GM21367 (cell line): ENCODE measurements around the gene APLP1.
"Not testable (repeated sequence)": the region's sequence is repeated elsewhere in the genome, so short reads cannot be mapped to it uniquely, and the experiment has no call there.

ENCODE experiments used
- ATAC-seq: cut with Tn5 transposase; IDR thresholded peaks from one replicate; pipeline ENCODE4 v1.9.1; 2021; ENCODE audit not compliant: unreplicated experiment

Gene APLP1

DNA sequence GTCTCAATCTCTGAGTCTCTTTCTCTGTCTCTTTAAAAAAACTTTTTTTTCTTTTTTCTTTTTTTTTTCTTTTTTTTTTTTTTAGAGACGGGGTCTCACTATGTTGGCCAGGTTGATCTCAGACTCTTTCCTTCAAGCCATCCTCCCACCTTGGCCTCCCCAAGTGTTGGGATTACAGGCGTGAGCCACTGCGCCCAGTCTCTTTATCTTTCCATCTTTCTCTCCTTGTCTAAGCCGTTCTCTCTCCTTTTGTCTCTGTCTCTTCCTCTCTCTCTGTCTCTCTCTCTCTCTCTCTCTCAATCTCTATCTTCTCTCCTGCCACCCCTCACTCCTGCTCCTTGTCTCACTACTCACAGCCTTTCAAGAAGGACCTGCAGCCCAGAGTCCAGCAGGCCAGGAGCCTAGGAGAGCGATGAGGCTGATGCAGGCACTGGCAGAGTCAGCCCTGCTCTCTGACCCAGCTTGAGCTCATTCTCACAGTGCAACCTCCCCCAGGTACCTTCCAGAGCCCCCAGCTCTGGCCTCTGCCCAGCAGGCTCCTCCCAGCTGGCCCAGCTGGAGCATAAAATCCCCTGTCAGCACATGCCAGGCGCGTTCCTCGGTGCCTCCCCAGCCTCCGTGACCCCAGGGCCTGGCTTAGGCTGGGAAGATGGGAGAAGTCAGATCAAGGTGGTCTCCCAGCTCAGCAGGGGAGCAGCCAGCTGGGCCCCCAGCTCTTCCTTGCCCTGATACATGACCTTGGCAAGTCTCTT lies 16.2 kb upstream of the APLP1 start, which contains the start of gene NPHS1:
NPHS1 (minus strand) TSS at position 476 of the 752 bp plus-strand sequence. CDS start 667 bp downstream, outside the sequence.
- no peak for ATAC-seq

DNA sequence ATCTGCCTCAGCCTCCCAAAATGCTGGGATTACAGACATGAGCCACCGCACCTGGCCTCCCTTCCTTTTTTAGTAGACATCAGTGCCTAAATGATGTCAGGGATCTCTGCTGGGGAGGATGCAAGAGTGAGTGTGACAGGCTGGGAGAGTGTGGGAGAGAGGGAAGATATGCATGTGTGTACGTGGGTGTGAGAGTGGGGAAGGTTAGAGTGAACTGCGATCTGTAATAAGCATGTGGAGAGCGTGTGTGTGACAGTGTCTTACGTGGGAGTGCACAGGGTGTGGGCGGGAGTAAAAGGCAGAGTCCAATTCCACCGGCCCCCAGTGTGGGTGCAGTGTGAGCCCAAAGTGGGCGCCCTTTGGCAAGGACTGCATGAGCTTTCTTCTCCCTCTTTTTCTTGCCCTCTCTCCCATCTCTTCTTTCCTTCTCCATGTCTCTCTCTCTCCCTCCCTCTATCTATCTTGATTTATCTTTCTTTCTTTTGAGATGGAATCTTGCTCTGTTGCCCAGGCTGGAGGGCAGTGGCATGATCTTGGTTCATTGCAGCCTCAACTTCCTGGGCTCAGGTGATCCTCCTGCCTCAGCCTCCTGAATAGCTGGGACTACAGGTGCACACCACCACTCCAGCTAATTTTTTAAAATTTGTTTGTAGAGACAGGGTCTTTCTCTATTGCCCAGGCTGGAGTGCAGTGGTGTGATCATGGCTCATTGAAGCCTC lies 15.2 kb upstream of the APLP1 start:
- ATAC-seq, result no peak

DNA sequence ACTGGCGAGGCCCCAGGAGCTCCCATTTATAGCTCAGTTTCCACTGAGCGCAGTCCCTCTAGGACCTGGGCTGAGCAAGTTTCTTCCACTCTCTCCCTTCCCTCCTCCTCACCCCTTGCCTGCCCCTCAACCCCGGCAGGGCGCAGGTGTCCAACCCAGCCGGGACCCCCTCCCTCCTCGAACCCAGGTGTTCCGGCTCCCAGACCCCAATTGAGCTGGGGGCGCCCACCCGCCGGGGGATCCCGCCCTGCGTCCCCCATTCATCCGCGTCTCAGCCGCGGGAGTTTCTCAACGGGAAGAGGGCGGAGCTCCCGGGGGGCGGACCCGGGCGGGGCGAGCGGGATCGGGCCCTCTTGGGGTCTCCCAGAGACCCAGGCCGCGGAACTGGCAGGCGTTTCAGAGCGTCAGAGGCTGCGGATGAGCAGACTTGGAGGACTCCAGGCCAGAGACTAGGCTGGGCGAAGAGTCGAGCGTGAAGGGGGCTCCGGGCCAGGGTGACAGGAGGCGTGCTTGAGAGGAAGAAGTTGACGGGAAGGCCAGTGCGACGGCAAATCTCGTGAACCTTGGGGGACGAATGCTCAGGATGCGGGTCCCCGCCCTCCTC lies 11.7 kb upstream of the APLP1 start, which contains the start of gene KIRREL2:
KIRREL2 (plus strand) TSS at position 366 of the 604 bp plus-strand sequence; CDS start at position 575, 209 bp downstream.
- no peak for ATAC-seq

DNA sequence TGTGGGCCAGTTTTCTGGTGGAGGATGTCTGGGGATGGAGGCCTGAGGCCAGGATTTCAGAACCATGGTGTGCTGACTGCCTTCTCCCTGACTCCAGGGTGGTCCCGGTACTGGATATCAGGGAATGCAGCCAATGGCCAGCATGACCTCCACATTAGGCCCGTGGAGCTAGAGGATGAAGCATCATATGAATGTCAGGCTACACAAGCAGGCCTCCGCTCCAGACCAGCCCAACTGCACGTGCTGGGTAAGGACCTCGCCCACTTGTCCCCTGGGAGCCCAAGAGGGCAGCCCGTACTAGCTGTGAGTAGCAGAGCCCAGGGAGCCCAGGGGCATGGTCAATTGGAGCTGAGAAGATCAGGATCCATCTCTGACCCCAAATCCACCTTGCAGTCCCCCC lies 10.1 kb upstream of the APLP1 start:
- ATAC-seq, result no peak

DNA sequence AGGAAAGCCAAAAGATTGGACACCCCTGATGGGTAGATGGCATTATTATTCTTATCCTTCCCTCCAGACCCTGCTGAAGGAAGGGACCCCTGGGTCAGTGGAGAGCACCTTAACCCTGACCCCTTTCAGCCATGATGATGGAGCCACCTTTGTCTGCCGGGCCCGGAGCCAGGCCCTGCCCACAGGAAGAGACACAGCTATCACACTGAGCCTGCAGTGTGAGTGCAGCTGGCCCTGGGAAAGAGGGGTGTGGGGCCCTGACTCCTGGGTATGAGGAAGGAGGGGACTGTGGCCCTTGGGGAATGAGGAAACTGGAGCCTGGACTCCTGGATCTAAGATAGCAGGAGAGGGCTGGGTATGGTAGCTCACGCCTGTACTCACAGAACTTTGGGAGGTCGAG lies 9.0 kb upstream of the APLP1 start:
- ATAC-seq, result no peak

DNA sequence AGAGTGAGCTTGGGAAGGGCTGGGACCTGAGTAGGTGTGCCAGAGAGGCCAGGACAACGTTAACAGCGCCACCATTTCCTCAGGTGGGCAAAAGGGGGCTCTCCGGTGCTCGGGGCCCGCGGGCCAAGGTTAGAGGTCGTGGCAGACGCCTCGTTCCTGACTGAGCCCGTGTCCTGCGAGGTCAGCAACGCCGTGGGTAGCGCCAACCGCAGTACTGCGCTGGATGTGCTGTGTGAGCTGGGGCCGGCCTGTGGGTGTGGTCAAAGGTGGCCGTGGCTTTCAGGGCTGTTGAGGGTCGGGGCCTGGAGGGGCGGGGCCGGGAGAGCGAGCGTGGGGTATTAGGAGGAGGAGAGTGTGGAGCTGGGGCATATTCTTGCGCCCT lies 7.9 kb upstream of the APLP1 start:
- ATAC-seq, result no peak

DNA sequence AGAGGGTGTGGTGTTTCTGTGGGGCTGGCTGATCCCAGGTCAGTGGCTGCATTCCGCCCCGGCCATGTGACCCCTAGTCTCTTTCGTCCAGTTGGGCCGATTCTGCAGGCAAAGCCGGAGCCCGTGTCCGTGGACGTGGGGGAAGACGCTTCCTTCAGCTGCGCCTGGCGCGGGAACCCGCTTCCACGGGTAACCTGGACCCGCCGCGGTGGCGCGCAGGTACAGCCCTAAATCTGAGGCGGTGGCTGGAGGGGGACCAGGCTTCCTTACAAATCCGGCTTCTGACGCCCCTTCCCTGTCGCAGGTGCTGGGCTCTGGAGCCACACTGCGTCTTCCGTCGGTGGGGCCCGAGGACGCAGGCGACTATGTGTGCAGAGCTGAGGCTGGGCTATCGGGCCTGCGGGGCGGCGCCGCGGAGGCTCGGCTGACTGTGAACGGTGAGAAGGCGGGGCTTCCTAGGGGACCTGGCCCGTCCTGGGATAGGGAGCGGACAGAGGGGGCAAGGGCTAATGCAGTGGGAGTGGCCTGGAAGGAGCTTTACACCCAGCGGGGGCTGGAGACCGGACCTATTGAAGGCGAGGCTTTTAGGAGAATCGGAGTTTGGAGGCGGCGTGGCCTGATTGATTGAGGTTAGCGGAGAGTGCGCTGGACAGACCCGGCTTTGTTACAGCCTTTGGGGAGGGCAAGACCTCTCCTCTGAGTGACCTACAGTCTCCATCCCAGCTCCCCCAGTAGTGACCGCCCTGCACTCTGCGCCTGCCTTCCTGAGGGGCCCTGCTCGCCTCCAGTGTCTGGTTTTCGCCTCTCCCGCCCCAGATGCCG lies 7.3 kb upstream of the APLP1 start:
- ATAC-seq, result no peak

DNA sequence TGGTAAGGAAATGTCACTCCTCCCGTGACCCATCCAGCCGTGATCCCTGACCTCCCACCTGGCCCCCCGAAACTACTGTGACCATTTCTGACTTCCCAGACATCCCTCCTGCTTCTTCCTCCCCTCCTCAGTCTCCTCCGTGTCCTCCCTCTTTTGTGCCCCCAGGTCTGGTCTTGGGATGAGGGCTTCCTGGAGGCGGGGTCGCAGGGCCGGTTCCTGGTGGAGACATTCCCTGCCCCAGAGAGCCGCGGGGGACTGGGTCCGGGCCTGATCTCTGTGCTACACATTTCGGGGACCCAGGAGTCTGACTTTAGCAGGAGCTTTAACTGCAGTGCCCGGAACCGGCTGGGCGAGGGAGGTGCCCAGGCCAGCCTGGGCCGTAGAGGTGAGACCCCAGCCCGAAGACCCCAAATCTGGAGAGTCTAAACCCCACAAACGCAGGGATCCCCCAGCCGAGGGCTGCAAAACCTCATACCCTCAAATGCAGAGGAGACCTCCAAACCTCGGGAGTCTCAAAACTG lies 6.7 kb upstream of the APLP1 start:
- ATAC-seq, result no peak

DNA sequence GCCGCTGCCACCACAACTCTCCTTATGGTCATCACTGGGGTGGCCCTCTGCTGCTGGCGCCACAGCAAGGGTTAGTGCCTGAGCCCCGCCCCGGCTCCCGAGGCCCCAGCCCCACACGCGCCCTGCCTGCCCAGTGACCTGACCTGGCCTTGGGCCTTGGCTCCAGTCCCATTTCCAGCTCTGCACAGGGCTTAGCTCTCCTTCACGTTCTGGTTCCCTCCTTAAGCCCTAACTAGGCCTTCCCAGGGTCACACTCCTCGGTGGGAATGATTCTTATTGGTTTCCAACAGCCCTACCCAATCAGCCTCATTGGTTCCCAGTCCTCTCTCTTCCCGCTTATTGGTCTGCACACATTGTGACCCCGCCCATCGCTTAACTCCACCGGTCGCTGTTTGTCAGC lies 5.8 kb upstream of the APLP1 start:
- ATAC-seq, result no peak

DNA sequence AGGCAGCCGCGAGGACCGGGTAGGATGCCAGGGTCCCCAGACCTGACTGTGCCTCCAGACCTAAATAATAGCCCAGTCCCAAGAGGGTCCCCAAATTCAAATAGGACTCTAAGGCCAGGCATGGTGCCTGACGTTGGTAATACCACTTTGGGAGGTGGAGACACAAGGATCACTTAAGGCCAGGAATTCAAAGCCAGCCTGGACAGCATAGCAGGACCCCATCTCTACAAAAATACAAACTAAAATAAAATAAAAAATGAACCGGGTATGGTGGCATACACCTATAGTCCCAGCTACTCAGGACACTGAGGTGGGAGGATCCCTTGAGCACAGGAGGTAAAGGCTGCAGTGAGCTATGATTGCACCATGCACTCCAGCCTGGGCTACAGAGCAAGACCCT lies 5.4 kb upstream of the APLP1 start:
- no peak for ATAC-seq

DNA sequence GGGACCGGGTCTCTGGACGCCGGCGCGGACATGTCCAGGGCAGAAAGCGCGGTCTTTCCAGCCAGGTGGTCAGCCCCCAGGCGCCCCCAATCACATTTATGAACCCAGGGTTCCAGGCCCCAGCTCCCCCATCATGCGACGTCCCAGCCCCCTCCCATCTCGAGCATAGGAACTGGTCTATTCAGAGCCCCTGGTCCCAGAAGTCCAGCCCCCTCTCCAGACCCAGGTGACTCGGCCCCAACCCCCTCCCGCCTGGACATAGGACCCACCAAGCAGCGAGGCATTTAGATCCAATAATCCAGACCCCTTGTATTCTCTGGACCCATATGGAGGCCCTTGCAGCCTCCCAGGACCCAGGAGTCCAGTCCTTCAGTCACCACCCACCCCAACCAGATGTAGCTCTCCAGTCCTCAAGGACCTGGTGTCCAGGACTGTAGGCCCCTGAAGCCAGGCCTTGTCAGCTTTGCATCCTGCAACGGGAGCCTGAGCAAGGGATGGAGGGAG lies 501 bp downstream of the APLP1 start:
- no peak for ATAC-seq

DNA sequence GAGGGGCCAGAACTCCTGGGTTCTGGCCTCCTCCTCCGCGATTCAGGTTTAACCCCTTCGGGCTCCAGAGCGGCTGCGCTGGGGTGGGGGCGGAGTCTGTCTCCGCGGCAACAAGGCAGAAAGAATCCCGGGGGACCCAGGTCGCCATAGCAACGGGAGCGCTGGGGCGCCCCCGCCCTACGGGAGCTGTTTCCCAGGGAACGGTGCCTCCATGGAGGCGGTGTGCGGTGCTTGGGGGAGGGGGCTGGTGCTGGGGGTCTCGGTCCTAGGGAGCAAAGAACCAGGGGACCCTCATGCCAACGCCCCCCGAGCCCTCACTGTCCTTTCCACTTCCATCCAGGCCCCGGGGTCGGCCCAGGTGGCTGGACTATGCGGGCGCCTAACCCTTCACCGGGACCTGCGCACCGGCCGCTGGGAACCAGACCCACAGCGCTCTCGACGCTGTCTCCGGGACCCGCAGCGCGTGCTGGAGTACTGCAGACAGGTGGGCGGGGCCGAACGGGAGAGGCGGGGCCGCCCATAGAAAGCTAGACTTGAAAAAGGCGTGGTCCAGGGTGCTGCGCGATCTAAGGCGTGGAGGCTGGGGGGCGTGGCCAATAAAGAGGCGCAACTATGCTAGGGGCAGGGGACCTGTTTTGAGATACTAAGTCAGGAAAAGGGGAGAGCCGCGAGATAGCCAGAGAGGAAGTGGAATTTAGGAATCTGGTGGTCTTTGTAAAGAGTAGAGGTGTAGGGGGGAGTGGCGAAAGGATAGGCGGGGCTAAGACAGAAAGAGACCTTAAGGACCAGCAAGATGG lies 1.2 kb downstream of the APLP1 start:
- peak; percentile 53 for ATAC-seq

DNA sequence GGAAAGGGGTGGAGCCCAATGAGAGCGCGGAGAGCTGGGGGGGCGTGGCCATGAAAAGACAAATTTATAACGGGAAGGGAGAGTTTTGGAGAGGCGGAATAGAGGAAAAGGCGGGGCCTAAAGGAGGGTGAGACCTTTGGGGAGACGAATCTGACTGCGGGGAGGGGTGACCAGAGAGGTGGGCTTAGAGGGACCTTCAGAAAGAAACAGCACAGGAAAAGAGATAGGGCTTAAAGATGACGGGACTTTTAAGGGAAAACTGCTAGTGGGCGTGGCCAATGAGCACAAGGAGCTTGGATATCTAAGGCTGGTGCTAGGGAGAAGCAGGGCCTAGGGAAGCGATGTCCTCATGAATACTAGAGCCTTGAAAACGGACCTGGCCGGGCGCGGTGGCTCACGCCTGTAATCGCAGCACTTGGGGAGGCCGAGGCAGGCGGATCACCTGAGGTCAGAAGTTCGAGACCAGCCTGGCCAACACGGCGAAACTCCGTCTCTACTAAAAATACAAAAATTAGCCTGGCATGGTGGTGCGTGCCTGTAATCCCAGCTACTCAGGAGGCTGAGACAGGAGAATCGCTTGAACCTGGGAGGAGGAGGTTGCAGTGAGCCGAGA lies 1.9 kb downstream of the APLP1 start:
- ATAC-seq, result not testable (repeated sequence)

DNA sequence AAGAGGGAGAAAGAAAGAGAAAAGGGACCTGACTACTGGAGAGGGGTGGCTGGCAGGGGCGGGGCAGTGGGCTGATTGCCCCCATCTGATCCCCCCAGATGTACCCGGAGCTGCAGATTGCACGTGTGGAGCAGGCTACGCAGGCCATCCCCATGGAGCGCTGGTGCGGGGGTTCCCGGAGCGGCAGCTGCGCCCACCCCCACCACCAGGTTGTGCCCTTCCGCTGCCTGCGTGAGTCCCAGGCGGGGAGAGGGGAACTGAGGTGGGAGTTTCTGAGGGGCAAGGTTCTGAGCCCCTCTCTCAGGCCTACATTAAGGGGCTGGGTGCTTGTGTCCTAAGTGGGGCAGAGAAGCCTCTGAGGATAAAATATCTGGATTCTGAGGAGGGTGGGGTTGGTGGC lies 2.4 kb downstream of the APLP1 start:
- no peak for ATAC-seq

DNA sequence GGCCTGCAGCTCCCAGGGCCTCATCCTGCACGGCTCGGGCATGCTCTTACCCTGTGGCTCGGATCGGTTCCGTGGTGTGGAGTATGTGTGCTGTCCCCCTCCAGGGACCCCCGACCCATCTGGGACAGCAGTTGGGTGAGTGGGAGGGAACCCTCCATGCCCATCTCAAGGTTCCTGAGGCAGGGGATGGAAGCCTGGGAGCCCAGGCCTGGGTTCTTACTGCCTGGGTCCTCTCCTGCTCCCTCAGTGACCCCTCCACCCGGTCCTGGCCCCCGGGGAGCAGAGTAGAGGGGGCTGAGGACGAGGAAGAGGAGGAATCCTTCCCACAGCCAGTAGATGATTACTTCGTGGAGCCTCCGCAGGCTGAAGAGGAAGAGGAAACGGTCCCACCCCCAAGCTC lies 3.2 kb downstream of the APLP1 start:
- no peak for ATAC-seq

DNA sequence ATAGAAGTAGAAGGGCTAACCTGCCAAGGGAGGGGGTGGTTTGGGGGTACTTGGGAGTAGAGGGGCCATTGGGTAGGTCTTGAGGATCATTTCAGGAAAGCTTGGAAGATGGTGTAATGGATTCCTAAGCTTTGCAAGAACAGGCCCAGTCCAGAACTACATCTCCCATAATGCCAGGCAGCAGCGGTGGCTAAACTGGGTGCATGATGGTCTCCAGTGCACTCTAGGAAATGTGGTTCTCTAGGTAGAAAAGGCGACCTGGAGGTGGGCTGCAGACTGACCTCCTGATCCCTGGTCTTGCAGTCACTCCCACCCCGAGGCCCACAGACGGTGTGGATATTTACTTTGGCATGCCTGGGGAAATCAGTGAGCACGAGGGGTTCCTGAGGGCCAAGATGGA lies 3.8 kb downstream of the APLP1 start:
- no peak for ATAC-seq

DNA sequence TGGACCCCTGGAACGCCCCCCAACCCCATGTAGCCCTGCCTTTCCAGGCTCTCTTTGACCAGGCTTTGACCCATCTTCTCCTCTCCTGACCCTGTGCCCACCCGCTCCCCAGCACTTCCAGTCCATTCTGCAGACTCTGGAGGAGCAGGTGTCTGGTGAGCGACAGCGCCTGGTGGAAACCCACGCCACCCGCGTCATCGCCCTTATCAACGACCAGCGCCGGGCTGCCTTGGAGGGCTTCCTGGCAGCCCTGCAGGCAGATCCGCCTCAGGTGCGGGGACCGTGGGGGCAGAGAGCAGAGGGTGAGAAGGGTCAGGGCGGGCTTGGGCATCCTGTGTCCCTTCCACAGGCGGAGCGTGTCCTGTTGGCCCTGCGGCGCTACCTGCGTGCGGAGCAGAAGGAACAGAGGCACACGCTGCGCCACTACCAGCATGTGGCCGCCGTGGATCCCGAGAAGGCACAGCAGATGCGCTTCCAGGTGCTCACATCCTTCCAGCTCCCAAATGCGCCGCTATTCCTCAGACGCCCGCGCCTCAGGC lies 6.1 kb downstream of the APLP1 start:
- ATAC-seq, result no peak

DNA sequence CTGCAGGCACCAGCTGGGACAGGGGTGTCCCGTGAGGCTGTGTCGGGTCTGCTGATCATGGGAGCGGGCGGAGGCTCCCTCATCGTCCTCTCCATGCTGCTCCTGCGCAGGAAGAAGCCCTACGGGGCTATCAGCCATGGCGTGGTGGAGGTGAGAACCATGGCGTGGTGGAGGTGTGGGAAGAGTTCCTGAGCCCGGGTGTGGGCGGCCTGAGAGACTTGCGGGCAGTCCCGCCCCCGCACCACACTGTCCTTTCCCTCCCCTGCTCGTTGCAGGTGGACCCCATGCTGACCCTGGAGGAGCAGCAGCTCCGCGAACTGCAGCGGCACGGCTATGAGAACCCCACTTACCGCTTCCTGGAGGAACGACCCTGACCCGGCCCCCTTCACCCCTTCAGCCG lies 10.7 kb downstream of the APLP1 start:
- no peak for ATAC-seq

DNA sequence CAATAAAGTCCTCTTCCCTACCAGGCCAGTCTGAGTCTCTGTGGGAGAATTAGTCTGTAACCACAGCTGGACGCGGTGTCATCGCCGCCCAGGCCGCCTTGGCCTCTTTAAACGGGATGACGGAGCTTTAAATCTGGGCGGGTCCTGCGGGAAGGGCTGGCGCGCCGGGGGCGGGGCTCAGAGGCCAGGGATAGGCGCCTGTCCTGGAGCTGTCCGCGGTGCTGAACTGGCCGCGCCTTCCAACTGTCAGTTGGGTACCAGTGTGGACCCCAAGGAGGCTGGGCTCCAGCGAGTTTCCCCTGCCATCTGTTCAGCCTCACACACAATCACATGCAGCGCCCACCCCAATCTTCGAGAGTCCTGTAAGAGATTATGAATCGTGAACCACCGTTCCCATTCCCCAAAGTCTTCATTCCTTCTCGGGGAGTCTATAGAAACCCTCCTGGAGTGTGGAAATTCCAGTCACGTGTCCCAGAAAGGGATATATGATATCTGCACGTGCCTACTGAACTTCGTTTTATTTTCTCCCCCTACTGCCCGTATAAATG lies 11.5 kb downstream of the APLP1 start:
- ATAC-seq, result no peak
